Midbrain (tissue), 1 donor: Measurements from ENCODE around the gene EEFSEC.

Experiments
- DNase-seq: peaks from one replicate; lab custom pipeline; 2025; lab: John Stamatoyannopoulos, UW

Gene EEFSEC

DNA sequence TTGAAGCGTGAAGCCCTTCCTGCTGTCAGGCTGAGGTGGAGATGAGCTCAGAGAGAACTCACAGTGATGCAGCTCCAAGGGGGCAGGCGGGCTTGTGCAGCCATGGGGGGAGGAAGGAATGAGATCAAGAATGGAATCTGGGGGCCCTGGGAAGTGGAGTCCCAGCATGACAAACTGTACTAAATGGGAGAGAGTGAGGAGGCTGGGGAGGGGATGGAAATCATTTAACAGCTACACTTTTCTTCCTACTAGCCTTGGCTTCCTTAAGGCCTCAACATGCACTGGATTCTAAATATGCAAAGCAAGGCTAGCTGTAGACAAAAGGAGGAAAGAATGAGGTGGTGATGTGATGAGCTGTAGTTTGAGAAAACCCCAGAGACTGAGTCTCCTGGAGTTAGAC, 133.9 kb downstream of the EEFSEC start:
- DNase-seq, result no peak

DNA sequence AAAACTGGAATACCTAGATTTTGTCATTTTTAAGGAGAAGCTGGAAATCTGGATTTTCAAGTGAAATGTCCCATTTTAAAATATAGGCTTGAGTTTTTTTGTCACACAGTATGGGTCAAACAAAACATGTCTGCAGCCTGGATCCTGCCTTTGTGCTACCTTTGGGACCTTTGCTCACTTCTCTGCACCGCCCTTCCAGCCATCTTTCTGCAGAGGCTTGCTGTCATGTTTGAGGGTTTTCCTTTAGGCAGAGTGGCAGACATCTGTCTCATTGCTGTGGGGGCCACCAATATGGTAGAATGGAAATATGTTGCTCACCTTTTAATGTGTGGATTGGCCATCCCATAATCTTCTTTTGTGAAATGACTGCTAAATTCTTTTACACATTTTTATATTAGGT, 136.3 kb downstream of the EEFSEC start:
- DNase-seq, result no peak

GRCh38 chr3:128290484-128290883, 137.2 kb downstream of the EEFSEC start:
- no peak for DNase-seq

GRCh38 chr3:128293930-128294329, 140.6 kb downstream of the EEFSEC start:
- no peak for DNase-seq

DNA sequence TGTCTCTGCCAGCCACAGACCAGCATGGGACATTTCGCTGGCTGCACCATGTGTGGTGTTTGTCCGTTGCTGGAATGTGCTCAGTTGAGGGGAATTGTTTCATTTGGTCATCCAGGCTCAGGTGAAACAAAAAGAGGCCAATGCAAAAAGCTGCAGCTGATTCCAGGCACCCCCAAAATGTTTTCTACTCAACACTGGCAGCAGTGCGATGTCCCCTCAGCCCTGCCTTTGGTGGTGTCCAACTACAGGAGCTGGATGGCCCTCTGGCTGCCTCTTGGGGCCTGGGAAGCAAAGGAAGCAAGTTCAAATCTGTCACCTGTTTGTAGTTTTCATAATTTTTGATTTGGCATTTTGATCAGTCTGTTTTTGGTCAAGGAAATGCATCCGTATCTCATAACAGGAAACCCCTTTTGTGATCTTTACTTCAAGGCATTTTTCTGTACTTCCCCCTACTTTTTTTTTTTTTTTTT, 141.8 kb downstream of the EEFSEC start:
- no peak for DNase-seq

GRCh38 chr3:128296469-128297251, 143.4 kb downstream of the EEFSEC start:
- DNase-seq, result no peak

DNA sequence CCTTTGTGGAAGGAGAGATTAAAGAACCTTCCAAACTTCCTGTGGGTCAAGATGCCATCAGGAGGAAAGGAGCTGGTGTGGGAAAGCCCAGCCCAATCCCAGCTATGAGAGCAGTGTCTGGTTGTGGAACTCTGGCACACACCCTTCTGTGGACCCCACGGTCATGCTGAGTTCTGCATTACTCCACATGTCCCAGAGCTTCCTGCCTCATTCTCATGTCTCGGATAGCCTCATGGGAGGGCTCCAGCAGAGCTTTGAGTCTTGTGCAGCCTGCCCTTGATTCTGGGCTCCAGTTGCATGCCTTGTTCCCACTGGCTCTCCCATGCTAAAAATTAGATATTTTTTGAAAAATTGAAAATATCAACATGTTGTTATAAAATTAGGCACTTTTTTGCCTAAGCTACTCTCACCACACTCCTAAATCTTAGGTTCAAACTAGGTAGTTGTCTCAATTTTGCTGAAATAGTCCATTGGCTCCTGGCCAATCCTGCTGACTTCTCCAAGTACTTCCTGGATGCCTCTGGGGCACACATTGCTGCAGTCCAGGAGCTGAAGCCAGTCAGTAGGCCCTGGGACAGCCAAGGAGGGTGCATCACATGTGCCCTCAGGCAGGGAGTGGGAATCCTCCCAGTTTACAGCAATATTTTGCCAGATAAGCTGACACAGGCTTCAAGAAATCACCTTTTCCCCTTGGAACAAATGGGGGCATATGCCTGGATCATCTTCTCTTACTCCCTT, 144.3 kb downstream of the EEFSEC start:
- DNase-seq, result no peak

DNA sequence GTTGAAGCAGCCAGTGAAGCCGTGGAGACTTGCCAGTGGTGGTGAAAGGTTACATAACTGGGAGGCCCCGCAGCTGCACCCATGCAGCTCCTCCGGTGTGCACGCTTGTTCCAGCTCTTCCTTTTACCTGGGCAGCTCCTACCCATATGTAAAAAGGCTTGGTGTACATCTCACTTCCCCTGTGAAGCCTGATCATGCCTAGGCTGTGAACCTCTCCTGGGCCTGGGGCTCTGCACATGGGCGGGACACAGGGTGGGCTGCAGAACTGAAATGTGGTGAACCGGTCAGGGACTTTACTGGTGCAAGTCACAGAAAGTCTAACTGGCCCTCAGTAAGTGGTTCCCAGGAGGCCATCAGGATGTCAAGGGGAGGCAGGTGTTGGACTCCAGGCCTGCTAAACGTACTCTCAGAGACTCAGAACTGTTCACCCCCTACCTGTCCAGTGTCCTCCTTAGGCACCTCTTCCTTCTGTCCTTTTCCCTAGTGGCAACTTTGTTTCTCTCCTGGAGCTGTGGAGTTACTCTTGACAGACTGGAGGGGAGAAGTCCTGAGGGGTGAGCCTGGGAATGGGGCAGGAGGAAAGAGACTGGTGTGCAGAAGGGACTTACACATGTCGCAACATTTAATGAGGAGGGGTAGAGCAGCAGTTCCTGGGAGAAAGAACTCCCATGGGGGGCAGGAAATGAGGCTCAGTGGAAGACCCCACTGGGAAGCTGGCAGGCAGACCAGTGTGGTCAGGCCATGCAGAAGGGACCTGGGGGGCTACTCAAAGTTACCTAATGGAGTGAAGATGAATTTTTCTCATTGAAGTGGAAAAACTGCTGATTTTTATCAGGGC, 148.1 kb downstream of the EEFSEC start:
- DNase-seq, result no peak

DNA sequence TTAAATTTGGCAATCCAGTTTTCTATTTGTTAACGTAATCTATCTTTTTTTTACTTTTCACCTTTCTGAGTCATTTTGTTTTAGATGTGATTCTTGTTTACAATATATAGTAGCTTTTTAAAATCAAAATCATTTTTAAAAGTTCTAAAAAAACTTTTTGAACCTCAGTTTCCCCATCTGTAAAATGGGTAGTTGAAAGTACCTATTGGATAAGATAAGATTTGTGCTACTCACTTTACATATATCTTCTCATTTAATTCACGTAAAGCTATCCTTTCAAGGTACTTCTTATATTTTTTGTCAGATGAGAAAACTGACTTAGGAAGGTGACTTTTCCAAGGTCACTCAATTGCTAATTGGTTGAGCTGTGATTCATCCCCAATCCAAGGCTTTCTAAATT, 153.2 kb downstream of the EEFSEC start:
- no peak for DNase-seq

DNA sequence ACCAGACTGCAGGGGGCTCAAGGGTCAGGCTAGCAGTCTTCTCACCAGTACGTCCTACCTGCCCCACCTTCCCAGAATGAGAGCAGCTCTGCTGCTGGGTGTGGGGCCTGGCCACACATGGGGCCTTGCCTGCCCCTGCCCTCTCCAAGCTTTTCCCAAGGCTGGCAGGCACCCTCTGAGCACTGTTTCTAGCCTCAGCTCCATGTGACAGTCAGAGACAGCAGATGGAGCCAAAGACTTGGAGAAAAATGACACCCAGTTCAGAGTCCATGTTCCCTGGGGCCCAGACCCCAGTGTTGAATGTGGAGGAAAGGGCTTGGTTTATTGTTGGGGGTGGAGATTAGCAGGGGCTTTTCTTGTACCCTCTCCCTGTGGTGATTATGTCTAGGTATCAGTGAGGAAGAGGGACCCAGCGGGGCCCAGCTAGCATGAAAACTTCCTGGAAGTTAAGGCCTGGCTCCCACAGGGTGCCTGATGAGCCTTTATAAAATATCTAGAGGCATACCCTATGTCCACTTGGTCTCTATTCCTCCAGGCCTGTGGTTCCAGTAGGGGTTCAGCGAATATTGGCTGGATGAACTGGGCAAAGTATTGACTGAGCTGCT, 153.8 kb downstream of the EEFSEC start:
- DNase-seq, result peak; percentile 6

DNA sequence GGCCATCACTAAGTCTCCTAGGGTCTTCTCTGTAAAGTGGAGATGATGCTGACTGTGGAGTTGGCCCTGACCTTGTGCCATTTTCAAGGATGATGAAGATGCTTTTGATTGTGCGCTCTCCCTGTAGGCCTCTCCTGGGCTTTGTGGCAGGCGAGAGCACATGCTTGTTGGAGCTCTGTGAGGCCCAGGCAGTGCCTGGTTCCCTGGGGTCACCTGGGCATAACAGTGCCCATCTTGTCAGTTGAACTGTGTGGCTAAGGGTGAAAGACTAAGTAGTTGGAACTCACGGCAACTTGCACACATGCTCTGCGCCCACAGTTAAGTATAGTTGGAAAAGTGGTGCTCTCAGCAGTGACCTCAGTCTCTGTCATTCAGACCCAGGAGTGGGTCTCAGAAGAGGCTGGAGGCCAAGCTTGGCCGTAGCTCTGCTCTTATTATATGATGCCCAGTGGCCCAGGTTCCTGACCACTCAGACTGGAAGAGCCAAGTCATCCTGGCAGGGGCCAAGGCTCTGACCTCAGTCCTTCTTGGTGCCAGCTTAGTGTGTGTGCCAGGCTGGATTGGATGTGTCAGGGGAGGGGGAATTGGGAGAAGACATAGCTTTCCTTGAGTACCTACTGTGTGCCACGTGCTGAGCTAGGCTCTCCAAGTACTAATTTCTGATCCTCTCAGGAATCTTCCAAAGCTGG, 154.6 kb downstream of the EEFSEC start:
- DNase-seq, result no peak

- DNase-seq, result no peak
Measured at GRCh38 chr3:128309026-128309425, 155.7 kb downstream of the EEFSEC start.

GRCh38 chr3:128310286-128311058, 157.2 kb downstream of the EEFSEC start:
- no peak for DNase-seq

GRCh38 chr3:128311441-128311844, 158.2 kb downstream of the EEFSEC start:
- peak; percentile 4 for DNase-seq

DNA sequence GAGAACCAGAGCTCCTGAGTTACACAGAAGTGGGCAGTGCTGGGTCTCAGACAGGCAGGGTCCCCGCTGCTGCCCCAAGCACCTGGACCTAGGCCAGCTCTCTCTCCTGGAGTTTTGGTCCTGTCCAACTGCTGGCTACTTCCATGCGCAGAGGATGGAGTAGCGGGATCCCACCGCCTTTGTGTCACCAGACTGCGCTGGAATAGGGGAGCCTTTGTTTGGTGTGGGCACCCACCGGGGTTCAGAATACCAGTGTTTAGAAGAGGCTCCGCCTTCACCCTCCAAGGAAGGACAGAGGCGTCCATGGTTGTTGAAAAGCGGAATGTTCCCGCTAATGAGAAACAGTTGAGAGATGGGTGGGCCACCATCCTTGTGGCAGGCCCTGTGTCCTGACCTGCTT, 159.0 kb downstream of the EEFSEC start:
- no peak for DNase-seq

- peak; percentile 2 for DNase-seq
Measured at GRCh38 chr3:128313071-128313725, 159.9 kb downstream of the EEFSEC start.

- no peak for DNase-seq
Measured at GRCh38 chr3:128313935-128314334, 160.7 kb downstream of the EEFSEC start.

DNA sequence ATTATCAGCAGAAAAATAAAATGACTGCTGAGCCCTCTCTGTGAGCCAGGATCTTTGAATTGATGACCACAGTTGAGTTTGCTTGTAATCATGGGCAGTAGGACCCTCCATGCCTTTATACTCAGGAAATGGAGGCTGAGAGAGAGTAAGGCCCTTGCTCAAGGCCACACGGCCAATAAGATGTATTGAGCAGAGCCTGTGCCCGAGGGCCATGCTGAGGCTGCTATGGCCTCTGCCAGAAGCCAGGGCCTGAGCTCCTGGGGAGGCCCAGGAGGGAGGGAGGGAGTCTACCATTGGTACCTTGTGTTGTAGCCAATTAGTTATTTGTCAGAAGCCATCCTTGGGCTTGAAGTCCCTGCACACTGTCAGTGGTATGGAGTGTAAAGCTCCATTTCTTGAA, 162.0 kb downstream of the EEFSEC start:
- DNase-seq, result no peak

DNA sequence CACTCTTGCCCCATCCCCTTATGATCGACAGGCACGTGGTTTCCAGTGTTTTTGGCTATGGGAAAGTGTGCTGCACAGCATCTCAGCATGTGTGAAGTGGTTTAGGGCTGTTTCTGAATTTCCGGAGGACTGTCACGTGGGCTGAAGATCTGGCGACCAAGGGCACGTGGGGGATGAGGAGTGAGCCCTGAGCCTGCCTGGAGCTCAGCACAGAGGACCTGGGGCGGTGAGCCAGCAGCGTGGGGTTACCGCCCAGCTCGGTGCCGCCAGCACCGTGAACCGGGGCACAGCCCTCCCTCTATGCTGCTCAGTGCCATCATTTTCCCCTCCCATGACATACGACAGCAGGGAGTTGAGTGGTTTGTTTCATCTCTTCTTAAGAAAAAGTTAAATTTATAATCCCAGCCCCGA, 163.2 kb downstream of the EEFSEC start:
- DNase-seq, result no peak

DNA sequence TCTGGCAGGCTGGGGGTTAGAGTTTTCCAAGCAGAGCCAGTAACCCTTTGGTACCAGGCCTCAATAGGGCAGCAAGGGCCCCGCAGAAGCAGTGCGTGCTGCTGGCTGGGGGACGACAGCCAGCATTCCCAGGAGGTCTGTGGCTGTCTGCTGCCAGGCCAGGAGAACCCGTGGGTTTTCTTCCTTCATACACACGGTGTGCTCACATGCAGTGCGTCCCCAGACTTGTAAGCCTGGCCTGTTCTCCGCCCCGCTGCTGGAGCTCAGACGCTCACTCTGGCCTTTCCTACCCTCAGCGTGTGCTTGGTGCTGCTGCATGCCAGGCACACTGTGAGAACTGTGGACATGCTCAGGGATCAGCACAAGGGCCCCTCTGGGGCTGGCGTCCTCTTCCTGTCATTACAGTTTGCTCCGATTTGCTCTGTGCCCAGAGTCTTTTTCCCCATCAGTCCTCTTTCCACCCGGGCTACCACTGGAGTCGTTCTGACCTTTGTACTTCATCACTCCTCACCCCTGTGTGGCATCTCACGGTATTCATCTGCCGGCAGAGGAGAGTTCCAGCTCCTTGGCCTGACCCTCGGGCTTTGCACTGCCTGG, 163.9 kb downstream of the EEFSEC start:
- DNase-seq, result no peak
